Measurements from ENCODE around the gene OR10A5. TPM values are rescaled to one million over a fixed set of nuclear protein-coding genes. Genes with fewer than 3 reads are reported as not detected.

The OR10A5 gene
- total and polyA plus RNA-seq, 9 of the 15 experiments (the other 6 are each of a cell fraction or from before 2014, with no cell fraction given), result 0.14 TPM; not detected in 8

GRCh38 chr11:6871278-6871677 is 25.8 kb downstream of the OR10A5 start:
- no peaks in the 10 kb centered on the region for H3K36me3 ChIP-seq (ENCODE audit: control insufficient read depth, insufficient read depth, low read length)
- DNase-seq (ENCODE audit: extremely low read depth in 1 of 4, low spot score in 3 of 4) (no peak), FAIRE-seq (no peak), ATAC-seq (no peak)
- in situ Hi-C loops (cut with MboI) (no loop called here), intact Hi-C loops (cut with micrococcal nuclease) (no loop called here)
- no peak overlapping the region for H3K4me3 ChIP-seq
- no peak overlapping the region for H2AFZ ChIP-seq (ENCODE audit: low read depth, low read length)
- no peaks in the 10 kb centered on the region for H3K4me1 ChIP-seq (replicated peaks in 1 of 2; ENCODE audit: control insufficient read depth in 2 of 2, insufficient read depth in 2 of 2, low read length in 2 of 2)
- H3K9me3 ChIP-seq (replicated peaks; ENCODE audit: control insufficient read depth, insufficient read depth, low read depth, low read length), result no peaks in the 10 kb centered on the region
- H3K9me1 ChIP-seq (ENCODE audit: control insufficient read depth, insufficient read depth, low read length), result no peaks in the 10 kb centered on the region
- H3K79me2 ChIP-seq (ENCODE audit: control insufficient read depth, insufficient read depth, low read length), result no peaks in the 10 kb centered on the region
- no peak overlapping the region for H3K9ac ChIP-seq (ENCODE audit: insufficient read depth in 1 of 2, low read depth in 2 of 2, low read length in 2 of 2)
- H3K4me2 ChIP-seq (ENCODE audit: insufficient read depth, low read length), result no peak overlapping the region
- no peaks in the 10 kb centered on the region for H3K27me3 ChIP-seq (ENCODE audit: control insufficient read depth in 2 of 2, insufficient read depth in 2 of 2, low read length in 2 of 2)
- TF ChIP-seq EHMT2 (IDR thresholded peaks at IDR 0.05) (no peak), THRA (IDR thresholded peaks at IDR 0.05) (no peak)
- no TSS peak for BruUV-seq (replicated peaks)
- ChIA-PET POLR2A (no interaction called here), CTCF (ENCODE audit: low intra/inter-chr PET ratio) (no interaction called here)
- no peak overlapping the region for H3K27ac ChIP-seq (ENCODE audit: extremely low read depth, low read depth, low read length)
- WGBS (ENCODE audit: insufficient coverage, low coverage, missing lambda C conversion rate), result 5% methylated on average over 1 of the region's 1 CpG
- no peaks in the 10 kb centered on the region for H4K20me1 ChIP-seq (replicated peaks; ENCODE audit: control insufficient read depth, insufficient read depth, low read length)

GRCh38 chr11:6875761-6876160 is 30.3 kb downstream of the OR10A5 start:
- Histone ChIP-seq H3K27me3 (ENCODE audit: control insufficient read depth in 2 of 2, insufficient read depth in 2 of 2, low read length in 2 of 2) (0 out of 5 replicates have a peak, but pooled peaks cover 0 to 6% of the 10 kb centered on the region in 2 experiments), H3K9me1 (ENCODE audit: control insufficient read depth, insufficient read depth, low read length) (no peaks in the 10 kb centered on the region), H4K20me1 (replicated peaks; ENCODE audit: control insufficient read depth, insufficient read depth, low read length) (no peaks in the 10 kb centered on the region), H3K4me1 (replicated peaks in 1 of 2; ENCODE audit: control insufficient read depth in 2 of 2, insufficient read depth in 2 of 2, low read length in 2 of 2) (no peaks in the 10 kb centered on the region), H3K4me3 (no peak overlapping the region), H3K9me3 (replicated peaks; ENCODE audit: control insufficient read depth, insufficient read depth, low read depth, low read length) (no peaks in the 10 kb centered on the region), H3K36me3 (ENCODE audit: control insufficient read depth, insufficient read depth, low read length) (no peaks in the 10 kb centered on the region), H3K4me2 (ENCODE audit: insufficient read depth, low read length) (no peak overlapping the region), H3K79me2 (ENCODE audit: control insufficient read depth, insufficient read depth, low read length) (no peaks in the 10 kb centered on the region), H3K9ac (ENCODE audit: insufficient read depth in 1 of 2, low read depth in 2 of 2, low read length in 2 of 2) (no peak overlapping the region), H2AFZ (ENCODE audit: low read depth, low read length) (no peak overlapping the region), H3K27ac (ENCODE audit: extremely low read depth, low read depth, low read length) (no peak overlapping the region)
- 0% methylated on average over 2 of the region's 2 CpGs for WGBS (ENCODE audit: insufficient coverage, low coverage, missing lambda C conversion rate)
- no peak for ATAC-seq
- intact Hi-C loops (cut with micrococcal nuclease) (no loop called here), in situ Hi-C loops (cut with MboI) (no loop called here)
- no peak for FAIRE-seq
- POLR2A ChIA-PET, result interaction anchor here (0.7 to 1.9 kb wide), 2 partner anchors 12 to 209 kb away, joined by 3 to 10 read pairs; partner anchors contain the start of gene OR10A2
- BruUV-seq (replicated peaks), result no TSS peak
- no peak for DNase-seq (ENCODE audit: extremely low read depth in 1 of 4, low spot score in 3 of 4)
- CTCF ChIA-PET (ENCODE audit: low intra/inter-chr PET ratio), result no interaction called here
- TF ChIP-seq SPI1 (IDR thresholded peaks at IDR 0.05; ENCODE audit: borderline replicate concordance, low read depth, low read length), result no peak
- TF ChIP-seq TCF3 (CRISPR knock-in tag; IDR thresholded peaks at IDR 0.05), result no peak
- TF ChIP-seq ZNF121 (CRISPR knock-in tag; conservative IDR thresholded peaks at IDR 0.05), result no peak
- TF ChIP-seq SIX5 (IDR thresholded peaks at IDR 0.05; ENCODE audit: borderline replicate concordance in 1 of 2, insufficient read depth in 1 of 2, low read depth in 1 of 2, low read length in 2 of 2), result no peak

Data from K562 (cell line).